ENCODE data around the gene RFWD3.

The RFWD3 gene

GRCh38 chr16:74575807-74576643 is 90.7 kb downstream of the RFWD3 start:
- no peak for DNase-seq

- no peak for DNase-seq
Measured at GRCh38 chr16:74575175-74575806, 91.4 kb downstream of the RFWD3 start.

GRCh38 chr16:74574146-74574545 is 92.5 kb downstream of the RFWD3 start:
- DNase-seq: no peak

DNA sequence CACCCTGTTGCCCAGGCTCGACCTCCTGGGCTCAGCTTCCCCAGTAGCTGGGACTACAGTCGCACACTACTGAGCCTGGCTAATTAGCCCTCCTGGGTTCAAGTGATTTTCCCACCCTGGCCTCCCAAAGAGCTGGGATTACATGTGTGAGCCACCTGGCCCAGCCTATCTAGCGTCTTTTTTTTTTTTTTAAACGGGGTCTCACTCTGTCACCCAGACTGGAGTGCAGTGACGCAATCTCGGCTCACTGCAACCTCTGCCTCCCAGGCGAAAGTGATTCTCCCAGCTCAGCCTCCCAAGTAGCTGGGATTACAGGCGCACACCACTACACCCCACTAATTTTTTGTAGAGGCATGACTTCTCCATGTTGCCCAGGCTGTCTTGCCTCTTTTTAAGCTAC is 93.1 kb downstream of the RFWD3 start:
- no peak for DNase-seq

All from suppressor macrophage treated with lipopolysaccharide for 1 hour (primary cell).